ENCODE measurements around the gene C2orf80. TPM values are rescaled to one million over a fixed set of nuclear protein-coding genes. Genes with fewer than 3 reads are reported as not detected.

Gene C2orf80
- polyA plus RNA-seq, 1 experiment: not detected

DNA sequence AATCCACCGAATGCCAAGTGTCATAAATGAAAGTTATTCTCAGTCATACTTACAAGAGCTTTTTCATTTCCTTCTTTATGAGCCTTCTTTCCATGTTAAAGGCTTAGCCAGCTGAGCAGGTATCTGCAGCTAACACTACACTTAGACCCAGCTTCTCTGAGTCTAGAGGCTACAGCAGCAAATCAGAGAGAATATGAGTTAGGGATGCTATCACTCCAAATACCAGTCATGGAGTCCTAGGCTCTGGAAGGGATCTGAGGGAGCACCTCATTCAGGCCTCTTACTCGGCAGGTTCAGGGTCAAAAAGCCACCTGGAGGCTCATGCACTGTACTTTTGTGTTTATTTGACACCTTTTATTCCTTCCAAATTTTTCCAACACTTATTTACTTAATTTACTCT, 2.9 kb downstream of the C2orf80 start:
- no peaks in the 10 kb centered on the region for H3K36me3 ChIP-seq (ENCODE audit: control insufficient read depth, insufficient read depth, low read length)
- DNase-seq (ENCODE audit: low read depth): no peak
- ChIA-PET CTCF (no interaction called here), POLR2A (no interaction called here)
- no peak overlapping the region for H3K4me3 ChIP-seq (ENCODE audit: low read depth, low read length)
- H3K27me3 ChIP-seq (ENCODE audit: control insufficient read depth, insufficient read depth, low read length): peaks cover 6% of the 10 kb centered on the region; the same call in 1 of the 2 replicates
- TF ChIP-seq, protein P1, sequence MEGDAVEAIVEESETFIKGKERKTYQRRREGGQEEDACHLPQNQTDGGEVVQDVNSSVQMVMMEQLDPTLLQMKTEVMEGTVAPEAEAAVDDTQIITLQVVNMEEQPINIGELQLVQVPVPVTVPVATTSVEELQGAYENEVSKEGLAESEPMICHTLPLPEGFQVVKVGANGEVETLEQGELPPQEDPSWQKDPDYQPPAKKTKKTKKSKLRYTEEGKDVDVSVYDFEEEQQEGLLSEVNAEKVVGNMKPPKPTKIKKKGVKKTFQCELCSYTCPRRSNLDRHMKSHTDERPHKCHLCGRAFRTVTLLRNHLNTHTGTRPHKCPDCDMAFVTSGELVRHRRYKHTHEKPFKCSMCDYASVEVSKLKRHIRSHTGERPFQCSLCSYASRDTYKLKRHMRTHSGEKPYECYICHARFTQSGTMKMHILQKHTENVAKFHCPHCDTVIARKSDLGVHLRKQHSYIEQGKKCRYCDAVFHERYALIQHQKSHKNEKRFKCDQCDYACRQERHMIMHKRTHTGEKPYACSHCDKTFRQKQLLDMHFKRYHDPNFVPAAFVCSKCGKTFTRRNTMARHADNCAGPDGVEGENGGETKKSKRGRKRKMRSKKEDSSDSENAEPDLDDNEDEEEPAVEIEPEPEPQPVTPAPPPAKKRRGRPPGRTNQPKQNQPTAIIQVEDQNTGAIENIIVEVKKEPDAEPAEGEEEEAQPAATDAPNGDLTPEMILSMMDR (IDR thresholded peaks at IDR 0.05; ENCODE audit: insufficient read depth, low read depth, low read length): no peak

DNA sequence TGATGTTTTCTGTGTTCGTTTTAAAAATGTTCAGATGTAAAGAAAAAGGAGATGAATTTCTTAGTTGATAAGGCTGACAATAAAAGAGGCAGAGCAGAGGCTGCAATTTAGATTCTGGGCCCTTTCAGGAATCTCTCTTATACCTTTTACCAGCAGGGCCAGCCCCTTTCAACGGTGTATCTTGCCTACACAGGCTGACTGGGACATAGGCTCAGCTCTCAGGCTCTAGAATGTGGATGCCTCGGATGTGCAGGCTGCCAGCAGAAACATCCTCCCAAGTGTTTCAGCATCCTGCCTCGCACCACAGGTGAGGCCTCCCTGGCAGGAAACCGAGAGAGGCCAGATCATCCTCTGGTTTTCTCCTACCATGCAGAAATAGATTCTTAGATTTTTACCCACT, 3.4 kb downstream of the C2orf80 start:
- TF ChIP-seq, protein P1 (IDR thresholded peaks at IDR 0.05; ENCODE audit: insufficient read depth, low read depth, low read length): no peak
- no peak for DNase-seq (ENCODE audit: low read depth)
- POLR2A ChIA-PET: no interaction called here
- Histone ChIP-seq H3K36me3 (ENCODE audit: control insufficient read depth, insufficient read depth, low read length) (no peaks in the 10 kb centered on the region), H3K27me3 (ENCODE audit: control insufficient read depth, insufficient read depth, low read length) (peaks cover 6% of the 10 kb centered on the region; the same call in 1 of the 2 replicates), H3K4me3 (ENCODE audit: low read depth, low read length) (no peak overlapping the region)
- CTCF ChIA-PET: no interaction called here

DNA sequence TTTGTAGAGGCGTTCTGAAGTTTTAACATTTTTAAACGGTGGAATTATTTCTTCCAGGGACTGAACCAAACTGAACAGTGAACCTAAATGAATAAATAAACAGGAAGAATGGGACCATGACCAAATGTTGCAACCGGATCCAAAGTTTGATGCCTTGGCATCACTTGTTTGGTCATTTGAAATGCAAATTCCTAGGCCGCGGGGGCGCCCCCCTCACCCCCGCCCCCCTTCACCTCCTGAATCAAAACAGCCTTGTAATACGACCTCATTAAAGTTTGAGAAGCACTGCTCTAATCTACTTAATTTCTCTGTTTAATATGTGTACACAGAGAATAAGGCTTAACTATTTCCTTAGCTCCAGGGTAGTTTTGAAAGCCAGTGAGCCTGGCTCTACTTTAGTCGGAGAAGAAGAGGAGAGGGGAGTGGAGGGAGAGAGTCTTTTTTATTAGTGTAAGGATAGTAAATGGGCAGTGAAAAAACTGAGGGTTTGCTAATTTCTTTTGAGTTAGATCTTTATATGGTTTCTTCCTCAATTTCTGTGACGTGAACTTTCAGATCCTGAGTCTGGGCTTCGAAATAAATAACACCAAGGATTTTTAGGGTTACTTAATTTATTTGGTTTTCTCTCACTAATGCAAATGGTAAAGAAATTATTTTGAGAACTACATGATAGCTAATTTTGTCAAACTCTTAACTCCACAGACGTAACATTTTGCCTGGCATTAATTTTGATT, 5.7 kb downstream of the C2orf80 start:
- Histone ChIP-seq H3K4me3 (ENCODE audit: low read depth, low read length) (no peak overlapping the region), H3K36me3 (ENCODE audit: control insufficient read depth, insufficient read depth, low read length) (no peaks in the 10 kb centered on the region), H3K27me3 (ENCODE audit: control insufficient read depth, insufficient read depth, low read length) (peaks cover 4% of the 10 kb centered on the region; the same call in 1 of the 2 replicates)
- ChIA-PET POLR2A (no interaction called here), CTCF (interaction anchor here (1.3 to 1.5 kb wide), 2 partner anchors 9 to 12 kb away, joined by 3 to 4 read pairs; no protein-coding TSS in a partner anchor)
- TF ChIP-seq, protein P1 (IDR thresholded peaks at IDR 0.05; ENCODE audit: insufficient read depth, low read depth, low read length): no peak
- no peak for DNase-seq (ENCODE audit: low read depth)

DNA sequence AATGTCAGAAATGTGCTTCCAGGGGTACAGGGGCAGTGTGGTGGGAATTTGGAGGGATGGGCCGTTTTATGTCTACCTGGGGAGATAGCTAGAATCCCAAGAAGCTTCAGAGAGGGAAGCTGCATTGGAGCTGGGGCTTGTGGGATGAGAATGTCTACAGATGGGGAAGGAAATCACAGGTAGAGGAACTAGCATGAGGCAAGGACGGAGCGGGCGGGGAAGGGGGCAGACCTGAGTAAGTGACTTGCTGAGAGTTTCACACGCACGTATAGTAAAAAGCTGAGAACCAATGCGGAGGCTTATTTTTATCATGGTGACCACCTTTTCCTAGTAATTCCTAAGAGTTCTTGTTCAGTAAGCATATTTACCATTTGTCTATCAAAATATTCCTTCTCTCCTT, 6.3 kb downstream of the C2orf80 start:
- no peak overlapping the region for H3K4me3 ChIP-seq (ENCODE audit: low read depth, low read length)
- no peaks in the 10 kb centered on the region for H3K36me3 ChIP-seq (ENCODE audit: control insufficient read depth, insufficient read depth, low read length)
- POLR2A ChIA-PET: no interaction called here
- CTCF ChIA-PET: interaction anchor here (1.3 to 1.5 kb wide), 2 partner anchors 9 to 11 kb away, joined by 3 to 4 read pairs; no protein-coding TSS in a partner anchor
- H3K27me3 ChIP-seq (ENCODE audit: control insufficient read depth, insufficient read depth, low read length): peaks cover 2% of the 10 kb centered on the region; the same call in 1 of the 2 replicates
- TF ChIP-seq, protein P1 (IDR thresholded peaks at IDR 0.05; ENCODE audit: insufficient read depth, low read depth, low read length): no peak
- DNase-seq (ENCODE audit: low read depth): no peak

DNA sequence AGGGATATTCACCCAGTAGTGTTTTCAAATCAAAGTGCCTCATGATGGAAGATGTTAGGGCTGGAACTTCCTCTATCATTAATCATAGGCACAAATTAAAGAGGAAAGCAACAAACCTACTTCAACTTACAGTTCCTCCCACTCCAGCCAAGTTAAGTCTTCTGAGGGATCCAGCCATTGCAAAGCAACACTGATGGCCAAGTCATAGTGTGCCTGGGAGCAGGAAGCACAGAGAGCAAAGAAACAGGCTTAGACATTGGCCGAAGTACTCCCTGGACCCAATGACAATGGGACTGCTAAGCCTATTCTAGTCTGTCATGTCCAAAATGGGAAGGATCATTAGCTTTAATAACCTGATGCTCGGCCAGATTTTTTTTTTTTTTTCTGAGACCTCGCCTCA, 7.0 kb downstream of the C2orf80 start:
- H3K36me3 ChIP-seq (ENCODE audit: control insufficient read depth, insufficient read depth, low read length): no peaks in the 10 kb centered on the region
- DNase-seq (ENCODE audit: low read depth): no peak
- H3K27me3 ChIP-seq (ENCODE audit: control insufficient read depth, insufficient read depth, low read length): peaks cover 2% of the 10 kb centered on the region; the same call in 1 of the 2 replicates
- TF ChIP-seq, protein P1 (IDR thresholded peaks at IDR 0.05; ENCODE audit: insufficient read depth, low read depth, low read length): no peak
- no peak overlapping the region for H3K4me3 ChIP-seq (ENCODE audit: low read depth, low read length)
- POLR2A ChIA-PET: no interaction called here
- CTCF ChIA-PET: interaction anchor here (0.6 to 1.3 kb wide), 2 partner anchors 8 to 123 kb away, joined by 3 to 4 read pairs; no protein-coding TSS in a partner anchor

Measured in BJ (cell line).